Stimulated activated memory B cell treated with anti-CD40 and anti-IgM and Interleukin-4, amounts not matched to agents 10 μg/mL and 1 μg/mL and 100 μg/mL, for 72 hours (primary cell): ENCODE results near the gene ARAF.
A peak's percentile ranks its signal among the peaks of the same experiment; 100 is the strongest.

Experiments
- ATAC-seq: fragments of 150-1000 bp; cut with Tn5 transposase; 2 replicates; pipeline ENCODE4 v1.10.0; 2021
- H3K27ac Mint-ChIP-seq: one replicate; pipeline ENCODE4 v1.8.0; 2022; ENCODE audit warnings: mild to moderate bottlenecking, mixed read lengths
- H3K27me3 Mint-ChIP-seq: one replicate; pipeline ENCODE4 v1.8.0; 2022; ENCODE audit warnings: mixed read lengths
- H3K36me3 Mint-ChIP-seq: one replicate; pipeline ENCODE4 v1.8.0; 2022; ENCODE audit warnings: mixed read lengths
- H3K4me1 Mint-ChIP-seq: one replicate; pipeline ENCODE4 v1.8.0; 2022; ENCODE audit warnings: mixed read lengths
- H3K4me3 Mint-ChIP-seq: one replicate; pipeline ENCODE4 v1.8.0; 2022; ENCODE audit warnings: mild to moderate bottlenecking, moderate library complexity, mixed read lengths
- H3K9me3 Mint-ChIP-seq: one replicate; pipeline ENCODE4 v1.8.0; 2022; ENCODE audit warnings: mixed read lengths

Gene ARAF

DNA sequence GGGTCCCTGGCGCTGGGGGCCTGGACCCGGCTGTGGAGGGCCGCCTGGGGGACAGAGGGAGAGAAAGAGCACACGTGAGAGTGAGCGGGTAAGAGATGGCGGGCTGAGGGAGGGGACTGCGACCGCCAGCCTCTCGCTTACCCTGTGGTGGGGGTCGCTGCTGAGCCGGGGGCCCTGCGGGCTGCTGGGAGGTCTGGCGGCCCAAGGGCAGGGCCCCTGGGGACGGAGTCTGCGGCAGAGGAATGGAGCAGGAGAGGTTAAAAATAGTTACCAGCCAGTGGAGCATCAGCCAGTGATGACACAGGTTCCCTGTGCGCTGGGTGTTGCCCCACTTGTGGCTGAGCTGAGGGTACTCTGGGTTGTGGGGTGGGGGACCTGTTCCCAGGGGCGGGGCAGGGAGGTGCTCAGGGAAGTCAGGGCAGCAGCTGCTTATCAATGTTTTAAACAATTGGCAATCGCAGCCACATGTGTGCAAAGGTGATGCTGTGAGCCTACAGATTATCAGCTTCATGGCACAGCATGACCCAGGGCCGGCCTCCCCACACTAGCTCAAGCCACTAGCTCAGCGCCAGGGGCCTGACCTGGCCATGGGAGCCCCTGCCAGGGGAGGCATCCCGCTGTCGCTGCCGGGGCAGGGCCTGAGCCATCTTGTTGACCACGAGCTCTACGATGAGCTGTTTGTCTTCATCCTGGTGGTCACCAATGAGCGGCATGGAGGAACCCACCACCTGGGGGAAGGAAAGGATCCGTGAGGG, 13.7 kb downstream of the ARAF start:
- no peak overlapping the region for H3K27ac Mint-ChIP-seq
- H3K9me3 Mint-ChIP-seq = no peaks in the 10 kb centered on the region
- H3K36me3 Mint-ChIP-seq = peaks cover 35% of the 10 kb centered on the region
- no peak overlapping the region for H3K4me3 Mint-ChIP-seq
- peaks cover 50% of the 10 kb centered on the region for H3K27me3 Mint-ChIP-seq
- H3K4me1 Mint-ChIP-seq = peaks cover 35% of the 10 kb centered on the region
- no peak for ATAC-seq

DNA sequence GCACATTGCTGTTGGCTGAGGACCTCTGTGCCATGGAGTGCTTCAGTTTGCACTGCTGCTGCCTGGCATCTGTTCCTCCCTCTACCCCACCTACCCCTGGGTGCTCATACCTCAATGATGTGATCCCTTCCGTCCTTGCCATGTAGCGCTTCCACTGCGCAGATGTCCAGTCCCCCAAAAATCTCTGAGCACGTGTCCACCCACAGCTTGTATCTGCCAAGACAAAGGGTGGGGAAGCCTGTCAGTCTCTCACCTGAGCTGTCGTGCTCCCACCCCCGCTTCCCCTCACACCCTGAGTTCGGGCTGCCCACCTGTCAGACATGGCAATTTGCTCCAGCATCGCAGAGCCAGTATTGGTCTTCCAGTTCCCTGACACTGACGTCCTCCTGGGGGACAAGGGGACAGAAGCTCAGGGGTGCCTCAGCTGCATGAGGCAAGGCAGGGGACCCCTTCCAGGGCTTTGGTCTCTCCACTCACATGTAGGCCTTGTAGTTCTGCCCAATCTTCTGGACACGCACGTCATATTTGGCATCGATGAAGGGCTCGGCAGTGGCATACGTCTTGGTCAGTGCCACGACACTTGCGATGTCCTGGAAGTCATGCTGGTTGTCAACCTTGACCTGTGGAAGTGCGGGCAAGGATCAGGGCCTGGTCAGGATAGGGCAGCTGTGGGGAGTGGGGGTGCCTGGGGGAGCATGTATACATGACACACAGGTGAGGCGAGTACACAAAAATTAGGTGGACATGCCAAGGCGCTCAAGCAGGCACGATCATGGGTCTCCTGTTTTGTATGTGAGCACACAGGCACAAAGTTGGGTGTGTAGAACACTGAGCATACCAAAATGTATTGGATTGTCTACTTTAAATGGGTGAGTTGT, 15.3 kb downstream of the ARAF start:
- Mint-ChIP-seq H3K27ac (no peak overlapping the region), H3K4me1 (peaks cover 36% of the 10 kb centered on the region), H3K9me3 (no peaks in the 10 kb centered on the region), H3K36me3 (peaks cover 20% of the 10 kb centered on the region), H3K27me3 (peaks cover 50% of the 10 kb centered on the region), H3K4me3 (no peak overlapping the region)
- ATAC-seq = no peak

DNA sequence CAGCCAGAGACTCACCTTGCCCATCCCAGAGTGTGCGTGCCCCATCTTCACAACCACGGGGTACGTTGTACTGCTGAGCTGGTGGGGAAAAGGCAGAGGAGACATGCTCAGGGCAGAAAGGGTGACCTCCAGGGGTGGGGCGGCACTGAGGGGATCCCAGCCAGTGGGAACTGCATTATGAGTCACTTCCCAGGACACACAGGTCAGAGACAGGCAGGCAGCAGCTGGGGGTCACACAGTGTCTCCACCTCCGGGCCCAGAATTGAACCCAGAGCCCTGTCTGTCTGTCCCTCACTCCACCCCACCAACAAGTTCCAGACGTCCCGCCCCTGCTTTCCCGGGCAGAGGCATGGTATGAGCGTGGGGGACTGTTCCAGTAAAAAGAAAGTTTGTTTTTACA, 16.4 kb downstream of the ARAF start:
- no peak overlapping the region for H3K27ac Mint-ChIP-seq
- no peak for ATAC-seq
- no peak overlapping the region for H3K4me3 Mint-ChIP-seq
- peaks cover 37% of the 10 kb centered on the region for H3K4me1 Mint-ChIP-seq
- H3K27me3 Mint-ChIP-seq = peaks cover 41% of the 10 kb centered on the region
- peaks cover 8% of the 10 kb centered on the region for H3K36me3 Mint-ChIP-seq
- H3K9me3 Mint-ChIP-seq = no peaks in the 10 kb centered on the region

DNA sequence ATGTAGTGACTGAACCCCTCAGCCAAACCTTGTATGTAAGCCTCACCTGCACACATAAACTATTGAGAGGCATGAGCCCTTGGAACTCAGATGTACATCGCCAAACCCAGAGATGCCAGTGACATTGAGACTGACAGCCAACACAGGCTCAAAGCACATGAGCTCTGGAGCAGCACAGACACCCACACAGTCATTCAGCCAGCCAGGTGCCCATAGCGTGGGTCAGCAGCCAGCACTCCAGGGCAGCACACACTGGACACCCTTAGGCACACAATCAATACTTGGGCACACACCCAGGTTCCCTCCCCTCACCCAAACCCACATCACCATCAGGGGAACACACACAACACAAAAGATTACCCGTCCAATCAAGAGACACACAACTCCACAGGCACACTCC, 16.9 kb downstream of the ARAF start:
- Mint-ChIP-seq H3K27me3 (peaks cover 36% of the 10 kb centered on the region), H3K36me3 (peaks cover 3% of the 10 kb centered on the region), H3K4me1 (peaks cover 34% of the 10 kb centered on the region), H3K4me3 (no peak overlapping the region), H3K9me3 (no peaks in the 10 kb centered on the region), H3K27ac (no peak overlapping the region)
- ATAC-seq = no peak

DNA sequence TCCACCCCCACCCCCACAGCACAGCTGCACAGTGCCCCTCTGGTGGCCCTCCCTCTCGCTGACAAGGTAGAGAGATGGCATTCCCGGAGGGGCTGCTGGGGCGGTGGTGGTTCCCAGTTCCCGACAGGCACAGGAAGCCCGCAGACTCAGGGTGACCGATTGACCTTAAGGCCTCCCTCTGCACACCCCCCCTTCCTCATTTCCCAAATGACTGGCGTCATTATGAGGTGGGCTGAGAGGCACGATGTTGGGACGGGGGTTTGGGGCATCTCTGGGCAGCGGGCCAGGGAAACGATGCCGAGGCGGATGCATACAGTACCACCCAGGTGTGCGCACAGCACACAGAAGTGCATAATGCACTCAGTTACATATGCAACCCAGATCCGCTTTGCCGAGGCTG, 17.7 kb downstream of the ARAF start:
- Mint-ChIP-seq H3K9me3 (no peaks in the 10 kb centered on the region), H3K27me3 (peaks cover 28% of the 10 kb centered on the region), H3K4me3 (no peak overlapping the region), H3K27ac (no peak overlapping the region), H3K4me1 (peaks cover 34% of the 10 kb centered on the region), H3K36me3 (no peaks in the 10 kb centered on the region)
- ATAC-seq = no peak

DNA sequence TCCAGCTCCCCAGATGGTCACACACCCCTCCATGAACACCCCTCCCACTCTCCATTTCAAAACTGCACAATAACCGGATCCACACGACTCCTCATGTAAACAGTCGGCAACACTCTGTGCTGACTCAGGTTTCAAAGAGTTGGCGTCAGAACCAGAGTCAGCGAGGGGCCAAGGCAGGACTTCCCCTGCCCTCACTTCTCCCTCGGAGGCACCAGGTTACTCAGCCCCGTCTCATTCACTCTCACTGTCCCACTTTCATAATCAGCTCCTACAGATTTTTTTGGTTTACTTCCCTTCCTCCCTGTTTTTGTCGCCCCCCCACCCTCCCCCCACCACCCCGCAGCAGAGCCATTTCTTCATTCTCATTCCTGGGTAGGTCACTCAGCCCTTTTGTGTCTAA, 18.5 kb downstream of the ARAF start:
- Mint-ChIP-seq H3K4me1 (peaks cover 37% of the 10 kb centered on the region), H3K36me3 (no peaks in the 10 kb centered on the region), H3K4me3 (no peak overlapping the region), H3K9me3 (no peaks in the 10 kb centered on the region), H3K27me3 (peaks cover 24% of the 10 kb centered on the region), H3K27ac (no peak overlapping the region)
- peak; percentile 65 for ATAC-seq

DNA sequence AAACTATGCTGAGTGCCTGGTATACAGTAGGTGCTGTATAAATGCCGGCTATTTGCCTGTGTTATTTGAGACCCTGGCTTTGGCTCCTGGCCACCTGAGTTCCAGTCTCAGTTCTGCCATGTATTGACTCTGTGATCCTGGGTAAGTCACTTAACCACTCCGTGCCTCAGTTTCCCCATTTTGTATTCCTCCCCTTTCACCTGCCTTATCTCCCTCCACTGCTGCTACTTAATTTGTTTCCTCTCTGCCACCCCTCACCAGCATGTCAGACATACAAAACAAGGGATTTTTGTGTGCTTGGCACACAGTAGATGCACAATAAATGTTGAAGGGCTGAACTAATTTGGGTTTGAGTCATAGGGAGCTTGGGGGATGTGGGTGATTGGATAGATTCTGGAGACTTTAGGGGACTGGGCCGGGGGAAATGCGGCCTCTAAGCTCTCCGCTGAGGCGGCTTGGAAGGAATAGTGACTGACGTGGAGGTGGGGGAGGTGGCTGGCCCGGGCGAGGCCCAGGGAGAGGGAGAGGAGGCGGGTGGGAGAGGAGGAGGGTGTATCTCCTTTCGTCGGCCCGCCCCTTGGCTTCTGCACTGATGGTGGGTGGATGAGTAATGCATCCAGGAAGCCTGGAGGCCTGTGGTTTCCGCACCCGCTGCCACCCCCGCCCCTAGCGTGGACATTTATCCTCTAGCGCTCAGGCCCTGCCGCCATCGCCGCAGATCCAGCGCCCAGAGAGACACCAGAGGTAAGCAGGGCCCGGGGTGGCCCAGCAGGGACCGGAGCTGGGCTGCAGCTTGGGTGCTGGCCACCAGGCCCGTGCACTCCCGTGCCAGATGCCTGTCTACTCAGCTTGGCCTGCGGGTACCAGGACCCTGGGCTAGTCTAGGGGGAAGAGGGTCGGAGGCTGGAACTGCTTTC, 21.0 kb downstream of the ARAF start, which contains the start of gene TIMP1:
TSS of gene TIMP1 (plus strand) at position 706 of the 917 bp plus-strand sequence. CDS start 980 bp downstream, outside the sequence.
- no peaks in the 10 kb centered on the region for H3K9me3 Mint-ChIP-seq
- no peaks in the 10 kb centered on the region for H3K36me3 Mint-ChIP-seq
- ATAC-seq = peak; percentile 88
- H3K4me3 Mint-ChIP-seq = peak within 1 kb of the TSS; percentile 57
- peaks cover 14% of the 10 kb centered on the region for H3K27me3 Mint-ChIP-seq
- H3K4me1 Mint-ChIP-seq = peaks cover 37% of the 10 kb centered on the region
- peak within 1 kb of the TSS; percentile 64 for H3K27ac Mint-ChIP-seq

DNA sequence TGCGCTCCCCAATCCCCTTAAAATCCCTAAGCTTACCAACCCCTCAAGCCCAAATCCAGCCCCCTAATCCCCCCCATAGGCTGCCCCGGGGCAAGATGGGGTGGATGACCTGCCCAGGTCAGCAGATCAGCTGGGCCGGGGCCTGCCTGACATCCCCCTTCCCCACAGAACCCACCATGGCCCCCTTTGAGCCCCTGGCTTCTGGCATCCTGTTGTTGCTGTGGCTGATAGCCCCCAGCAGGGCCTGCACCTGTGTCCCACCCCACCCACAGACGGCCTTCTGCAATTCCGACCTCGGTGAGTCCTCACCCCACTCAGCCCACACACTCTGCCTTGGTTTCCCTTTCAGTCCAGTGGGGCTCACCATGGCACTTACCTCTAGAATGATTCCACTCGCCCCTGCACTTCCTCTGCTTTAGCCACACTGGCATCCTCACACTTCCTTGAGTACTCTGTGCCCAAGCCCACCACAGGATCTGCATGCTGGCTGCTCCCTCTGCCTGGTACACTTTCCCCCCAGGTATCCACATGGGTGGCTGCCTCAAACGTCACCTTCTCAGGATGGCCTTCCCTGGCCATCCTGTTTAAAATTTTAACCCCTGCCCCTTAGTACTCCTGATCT, 22.3 kb downstream of the ARAF start:
- ATAC-seq = no peak
- peak overlapping the region; percentile 13 for H3K27ac Mint-ChIP-seq
- peaks cover 2% of the 10 kb centered on the region for H3K27me3 Mint-ChIP-seq
- H3K4me1 Mint-ChIP-seq = peaks cover 31% of the 10 kb centered on the region
- H3K36me3 Mint-ChIP-seq = no peaks in the 10 kb centered on the region
- no peaks in the 10 kb centered on the region for H3K9me3 Mint-ChIP-seq
- peak overlapping the region; percentile 32 for H3K4me3 Mint-ChIP-seq

DNA sequence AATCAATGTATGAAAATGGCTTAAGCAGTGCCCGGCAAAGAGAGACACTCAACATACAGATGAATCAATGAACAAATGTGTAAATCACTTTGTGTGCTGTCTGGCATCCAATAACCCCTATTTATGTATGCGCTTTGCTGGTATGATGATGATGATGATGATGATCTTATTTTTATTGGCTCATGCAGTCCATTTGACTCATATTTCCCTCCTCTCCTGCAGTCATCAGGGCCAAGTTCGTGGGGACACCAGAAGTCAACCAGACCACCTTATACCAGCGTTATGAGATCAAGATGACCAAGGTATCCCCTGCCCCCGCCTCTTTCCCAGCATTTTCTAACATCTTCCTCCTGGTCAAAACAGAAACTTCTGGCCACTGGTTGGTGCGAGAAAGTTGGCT, 23.7 kb downstream of the ARAF start:
- no peaks in the 10 kb centered on the region for H3K9me3 Mint-ChIP-seq
- no peaks in the 10 kb centered on the region for H3K27me3 Mint-ChIP-seq
- no peak overlapping the region for H3K4me3 Mint-ChIP-seq
- no peak overlapping the region for H3K27ac Mint-ChIP-seq
- H3K36me3 Mint-ChIP-seq = no peaks in the 10 kb centered on the region
- H3K4me1 Mint-ChIP-seq = peaks cover 23% of the 10 kb centered on the region
- no peak for ATAC-seq

DNA sequence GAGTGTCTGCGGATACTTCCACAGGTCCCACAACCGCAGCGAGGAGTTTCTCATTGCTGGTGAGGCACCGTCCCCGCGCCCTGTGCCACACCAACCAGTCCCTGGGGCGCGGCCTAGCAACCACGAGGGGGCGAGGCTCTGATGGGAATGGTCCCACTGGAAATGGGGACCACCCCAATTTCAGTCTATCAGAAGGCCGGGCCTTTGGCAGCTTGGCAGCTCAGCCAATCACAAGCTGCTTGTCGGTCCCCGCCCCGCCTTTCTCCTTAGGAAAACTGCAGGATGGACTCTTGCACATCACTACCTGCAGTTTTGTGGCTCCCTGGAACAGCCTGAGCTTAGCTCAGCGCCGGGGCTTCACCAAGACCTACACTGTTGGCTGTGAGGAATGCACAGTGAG, 24.3 kb downstream of the ARAF start:
- Mint-ChIP-seq H3K4me3 (no peak overlapping the region), H3K9me3 (no peaks in the 10 kb centered on the region), H3K27ac (no peak overlapping the region), H3K27me3 (no peaks in the 10 kb centered on the region), H3K36me3 (no peaks in the 10 kb centered on the region), H3K4me1 (peaks cover 22% of the 10 kb centered on the region)
- no peak for ATAC-seq

DNA sequence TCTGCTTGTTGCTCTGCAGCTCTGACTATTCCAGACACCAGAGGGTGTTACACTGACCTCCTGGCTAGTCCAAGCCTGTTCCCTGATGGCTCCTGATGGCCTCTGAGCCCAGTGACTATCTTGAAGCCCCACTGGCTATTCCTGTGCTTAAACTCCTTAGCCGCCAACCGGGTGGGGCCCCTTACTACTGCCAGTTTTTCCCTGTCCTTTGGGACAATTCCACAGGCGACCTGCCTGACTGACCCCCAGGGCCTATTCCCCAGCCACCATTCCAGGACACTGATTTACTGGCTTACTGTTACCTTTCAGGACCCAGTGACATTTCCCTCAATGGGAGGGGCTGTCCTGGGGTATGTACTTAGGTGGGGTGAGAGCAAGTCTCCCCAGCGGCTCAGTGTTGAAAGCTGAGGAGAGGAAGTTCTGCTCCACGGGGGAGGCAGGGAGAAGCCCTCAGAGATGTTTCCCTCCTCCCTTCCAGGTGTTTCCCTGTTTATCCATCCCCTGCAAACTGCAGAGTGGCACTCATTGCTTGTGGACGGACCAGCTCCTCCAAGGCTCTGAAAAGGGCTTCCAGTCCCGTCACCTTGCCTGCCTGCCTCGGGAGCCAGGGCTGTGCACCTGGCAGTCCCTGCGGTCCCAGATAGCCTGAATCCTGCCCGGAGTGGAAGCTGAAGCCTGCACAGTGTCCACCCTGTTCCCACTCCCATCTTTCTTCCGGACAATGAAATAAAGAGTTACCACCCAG, 25.2 kb downstream of the ARAF start:
- Mint-ChIP-seq H3K27me3 (no peaks in the 10 kb centered on the region), H3K36me3 (no peaks in the 10 kb centered on the region), H3K4me1 (peaks cover 22% of the 10 kb centered on the region), H3K4me3 (no peak overlapping the region), H3K27ac (no peak overlapping the region), H3K9me3 (no peaks in the 10 kb centered on the region)
- ATAC-seq = no peak

DNA sequence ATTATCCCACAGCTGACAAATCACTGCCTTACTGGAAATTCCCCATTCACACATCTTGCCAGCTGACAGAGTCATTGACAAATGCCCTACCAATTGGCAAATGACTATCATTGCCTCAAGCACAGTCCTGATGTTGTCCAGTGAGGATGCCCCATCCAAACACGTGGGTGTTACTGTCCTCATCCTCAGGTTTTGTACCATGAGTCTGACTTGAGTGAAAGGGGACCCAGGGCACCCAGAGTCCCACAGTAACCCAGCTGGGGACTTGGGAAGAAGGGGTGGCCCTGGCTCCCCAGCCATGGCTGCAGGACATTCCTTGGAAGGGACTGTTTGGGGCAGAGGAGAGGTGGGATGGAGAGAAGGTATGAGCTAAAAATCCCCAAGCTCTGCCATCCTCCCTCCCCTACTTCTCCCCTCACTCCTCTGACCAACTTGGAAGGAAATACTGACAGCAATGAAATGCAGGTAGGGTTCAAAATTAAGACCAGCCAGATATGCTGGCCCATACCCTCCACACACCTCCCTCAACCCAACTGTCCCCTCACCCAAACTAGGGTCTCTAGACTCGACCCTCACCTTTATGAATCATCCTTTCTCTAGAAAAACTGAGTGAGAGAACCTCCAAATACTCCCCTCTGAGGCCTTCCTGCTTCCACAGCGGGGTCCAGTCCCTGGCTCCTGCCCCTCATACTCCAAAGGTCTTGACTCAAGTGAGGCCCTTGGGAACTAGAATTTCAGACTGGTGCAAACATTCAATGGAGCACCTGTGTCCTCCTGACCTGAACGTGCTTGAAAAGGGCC, 26.3 kb downstream of the ARAF start:
- Mint-ChIP-seq H3K4me3 (no peak overlapping the region), H3K36me3 (no peaks in the 10 kb centered on the region), H3K27ac (no peak overlapping the region), H3K9me3 (no peaks in the 10 kb centered on the region), H3K4me1 (peaks cover 14% of the 10 kb centered on the region), H3K27me3 (no peaks in the 10 kb centered on the region)
- no peak for ATAC-seq

DNA sequence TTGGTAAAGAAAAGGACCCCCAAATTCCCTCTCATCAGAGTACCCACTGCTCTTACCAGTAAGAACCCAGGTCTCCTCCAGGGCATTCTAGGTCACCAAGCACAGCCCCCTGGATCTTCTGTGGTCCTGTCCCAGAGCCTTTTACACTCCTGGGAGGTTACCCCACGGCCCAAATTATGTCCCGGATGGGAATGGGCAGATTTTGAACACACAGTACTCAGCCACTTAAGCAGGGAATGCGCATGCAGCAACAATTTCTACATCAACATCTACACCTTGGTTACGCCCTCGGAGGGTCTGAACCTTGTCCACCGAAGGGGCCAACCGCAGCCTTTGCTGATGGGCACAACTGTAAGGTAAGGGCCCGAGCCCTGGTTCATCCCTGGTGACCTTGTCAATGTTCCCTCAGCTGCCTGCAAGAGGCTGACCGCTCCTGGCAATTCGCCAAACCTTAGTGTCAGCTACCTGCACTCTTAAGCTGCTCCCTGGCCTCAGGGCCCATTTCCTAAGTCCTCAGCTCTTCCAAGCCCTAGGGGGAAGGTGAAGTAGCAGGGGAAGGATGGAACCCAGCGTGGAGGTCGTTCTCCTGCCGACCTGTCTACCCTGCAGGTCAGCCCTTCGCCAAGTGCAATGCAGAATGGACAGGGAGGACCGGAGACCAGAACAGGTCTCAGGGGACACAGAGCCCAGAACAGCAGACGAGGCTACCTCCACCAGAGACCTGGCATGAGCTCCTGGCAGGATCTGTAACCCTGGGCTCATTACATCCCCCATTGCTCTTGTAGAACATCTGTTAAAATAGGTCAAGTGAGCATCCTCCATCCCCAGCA, 27.1 kb downstream of the ARAF start:
- Mint-ChIP-seq H3K27me3 (no peaks in the 10 kb centered on the region), H3K4me1 (peaks cover 9% of the 10 kb centered on the region), H3K36me3 (no peaks in the 10 kb centered on the region), H3K27ac (no peak overlapping the region), H3K9me3 (no peaks in the 10 kb centered on the region), H3K4me3 (no peak overlapping the region)
- ATAC-seq = no peak
